OCI-LY3 (cell line): ENCODE data around the gene PRODH2.

Experiments
- H2AFZ ChIP-seq: fragments of 200-600, 300-600 bp; shearing (Covaris generic); 2 replicates; pipeline ENCODE4 v1.6.0; 2014; ENCODE audit warnings: antibody characterized with exemption, low read depth, low read length
- H3K27ac ChIP-seq: fragments of 200-600, 300-600 bp; sonication (generic); 2 replicates; pipeline ENCODE4 v1.5.1; 2014; ENCODE audit warnings: mild to moderate bottlenecking, low read length, moderate library complexity, mixed read lengths
- H3K27me3 ChIP-seq: fragments of 200-600, 300-600 bp; sonication (generic); 2 replicates; pipeline ENCODE4 v1.6.1; 2014; ENCODE audit warnings: low read depth, low read length, mixed read lengths
- H3K36me3 ChIP-seq: fragments of 200-600, 300-600 bp; sonication (generic); replicated peaks from 2 replicates; pipeline ENCODE3; 2014; ENCODE audit warnings: low read depth, low read length, mixed read lengths
- H3K4me1 ChIP-seq: fragments of 300-600, 200-600 bp; sonication (generic); 2 replicates; pipeline ENCODE4 v1.6.1; 2014; ENCODE audit warnings: low read length, mixed read lengths
- H3K4me2 ChIP-seq: fragments of 200-600, 300-600 bp; sonication (generic); 2 replicates; pipeline ENCODE4 v1.6.1; 2014; ENCODE audit warnings: low read length, mixed read lengths
- H3K4me3 ChIP-seq: fragments of 300-600, 200-600 bp; sonication (generic); 2 replicates; pipeline ENCODE4 v1.5.1; 2014; ENCODE audit warnings: antibody characterized with exemption, mild to moderate bottlenecking, low read length, moderate library complexity
- H3K79me2 ChIP-seq: fragments of 300-600, 200-600 bp; shearing (Covaris generic); 2 replicates; pipeline ENCODE4 v1.6.1; 2014; ENCODE audit warnings: mild to moderate bottlenecking, low read length, mixed read lengths
- H3K9ac ChIP-seq: fragments of 300-600, 200-600 bp; shearing (Covaris generic); 2 replicates; pipeline ENCODE4 v1.6.0; 2014; ENCODE audit warnings: mild to moderate bottlenecking, low read length, moderate library complexity
- H3K9me3 ChIP-seq: fragments of 200-600, 300-600 bp; shearing (Covaris generic); 2 replicates; pipeline ENCODE4 v1.6.1; 2014; ENCODE audit warnings: low read length, mixed read lengths; ENCODE audit not compliant: insufficient read depth
- H4K20me1 ChIP-seq: fragments of 200-600, 300-600 bp; sonication (generic); 2 replicates; pipeline ENCODE4 v1.6.1; 2016; ENCODE audit warnings: low read length, mixed read lengths; ENCODE audit not compliant: insufficient read depth
- CTCF ChIP-seq: fragments of 200-600, 300-600 bp; sonication (generic); IDR thresholded peaks from 2 replicates; pipeline ENCODE4 v1.5.1; 2014; ENCODE audit warnings: antibody characterized with exemption, low read length, low read depth
- EZH2phosphoT487 ChIP-seq: fragments of 200-600 bp; shearing (Covaris generic); IDR thresholded peaks from 2 replicates; pipeline ENCODE4 v1.6.1; 2018; ENCODE audit warnings: antibody characterized with exemption, mixed run types, low read depth

PRODH2 gene

GRCh38 chr19:35847911-35848310, 35.3 kb upstream of the PRODH2 start:
- no peak overlapping the region for H3K4me3 ChIP-seq
- H3K27me3 ChIP-seq, result peaks cover under 1% of the 10 kb centered on the region; the same call in 1 of the 2 replicates
- H3K36me3 ChIP-seq, result no peaks in the 10 kb centered on the region
- no peak for TF ChIP-seq CTCF
- no peak for TF ChIP-seq EZH2phosphoT487
- H3K4me2 ChIP-seq, result no peak overlapping the region
- H3K4me1 ChIP-seq, result no peaks in the 10 kb centered on the region
- H4K20me1 ChIP-seq, result no peaks in the 10 kb centered on the region
- H2AFZ ChIP-seq, result no peak overlapping the region
- H3K9me3 ChIP-seq, result no peaks in the 10 kb centered on the region
- H3K27ac ChIP-seq, result no peak overlapping the region
- no peak overlapping the region for H3K9ac ChIP-seq
- no peaks in the 10 kb centered on the region for H3K79me2 ChIP-seq

- Histone ChIP-seq H2AFZ (no peak overlapping the region), H3K4me2 (no peak overlapping the region), H3K36me3 (no peaks in the 10 kb centered on the region), H3K4me3 (no peak overlapping the region), H3K4me1 (no peaks in the 10 kb centered on the region), H3K27me3 (no peaks in the 10 kb centered on the region), H3K9ac (no peak overlapping the region), H4K20me1 (no peaks in the 10 kb centered on the region), H3K9me3 (no peaks in the 10 kb centered on the region), H3K27ac (no peak overlapping the region), H3K79me2 (no peaks in the 10 kb centered on the region)
- no peak for TF ChIP-seq EZH2phosphoT487
- no peak for TF ChIP-seq CTCF
Observed at GRCh38 chr19:35846038-35846668, 33.5 kb upstream of the PRODH2 start.

GRCh38 chr19:35845215-35846037, 32.8 kb upstream of the PRODH2 start:
- no peak overlapping the region for H3K4me3 ChIP-seq
- no peaks in the 10 kb centered on the region for H3K79me2 ChIP-seq
- H2AFZ ChIP-seq, result no peak overlapping the region
- H3K4me2 ChIP-seq, result no peak overlapping the region
- H3K36me3 ChIP-seq, result no peaks in the 10 kb centered on the region
- no peak overlapping the region for H3K27ac ChIP-seq
- H4K20me1 ChIP-seq, result no peaks in the 10 kb centered on the region
- no peak overlapping the region for H3K9ac ChIP-seq
- no peaks in the 10 kb centered on the region for H3K27me3 ChIP-seq
- TF ChIP-seq CTCF, result no peak
- TF ChIP-seq EZH2phosphoT487, result no peak
- H3K4me1 ChIP-seq, result no peaks in the 10 kb centered on the region
- H3K9me3 ChIP-seq, result no peaks in the 10 kb centered on the region

- no peaks in the 10 kb centered on the region for H4K20me1 ChIP-seq
- H3K9me3 ChIP-seq, result no peaks in the 10 kb centered on the region
- H3K4me2 ChIP-seq, result no peak overlapping the region
- H3K36me3 ChIP-seq, result no peaks in the 10 kb centered on the region
- no peaks in the 10 kb centered on the region for H3K79me2 ChIP-seq
- no peaks in the 10 kb centered on the region for H3K4me1 ChIP-seq
- H3K4me3 ChIP-seq, result no peak overlapping the region
- TF ChIP-seq CTCF (no peak), EZH2phosphoT487 (no peak)
- no peak overlapping the region for H3K9ac ChIP-seq
- no peaks in the 10 kb centered on the region for H3K27me3 ChIP-seq
- no peak overlapping the region for H3K27ac ChIP-seq
- H2AFZ ChIP-seq, result no peak overlapping the region
Observed at GRCh38 chr19:35844482-35845214, 32.0 kb upstream of the PRODH2 start.
